Glomerular endothelial cell (primary cell): ENCODE results near the gene CALHM3. TPM values are rescaled to one million over a fixed set of nuclear protein-coding genes. Genes with fewer than 3 reads are reported as not detected.
"Not testable (repeated sequence)": the region's sequence is repeated elsewhere in the genome, so short reads cannot be mapped to it uniquely, and the experiment has no call there.

Experiments used
- DNase-seq: peaks from one replicate; pipeline ENCODE4 v3.0.0-alpha.2; 2011; ENCODE audit warnings: low read depth, low spot score; ENCODE audit errors: extremely low read depth
- total RNA-seq: library from RNA; depleted of rRNA; stranded (reverse); fragments of >200 nt; gene quantifications from 2 replicates; pipeline ENCODE4 v1.2.3, GENCODE V29; 2015

The CALHM3 gene
- total RNA-seq, 1 donor from 2014 or later = not detected

- DNase-seq = no peak
Measured at GRCh38 chr10:103502849-103503660, 24.0 kb upstream of the CALHM3 start.

DNA sequence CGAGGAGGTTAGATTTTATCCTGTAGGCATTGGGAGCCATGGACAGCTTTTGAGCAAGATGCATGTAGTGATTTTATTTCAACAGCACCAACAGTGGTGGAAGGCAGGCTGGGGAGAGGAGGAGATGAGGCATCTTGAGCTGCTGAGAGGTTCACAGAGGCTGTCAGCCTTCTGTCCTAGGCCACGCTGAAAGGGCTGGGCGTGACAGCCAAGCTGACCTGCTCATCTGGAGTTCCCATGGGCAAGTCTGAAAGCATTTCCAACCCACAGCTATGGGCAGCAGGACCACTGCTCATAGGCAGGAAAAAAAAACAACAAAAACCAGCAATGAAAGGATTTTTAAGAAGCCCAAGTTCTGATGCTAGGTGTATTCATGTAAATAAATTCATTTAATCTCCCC is 22.1 kb upstream of the CALHM3 start:
- no peak for DNase-seq

GRCh38 chr10:103500481-103500880 is 21.4 kb upstream of the CALHM3 start:
- no peak for DNase-seq

GRCh38 chr10:103499881-103500280 is 20.8 kb upstream of the CALHM3 start:
- DNase-seq = no peak

DNA sequence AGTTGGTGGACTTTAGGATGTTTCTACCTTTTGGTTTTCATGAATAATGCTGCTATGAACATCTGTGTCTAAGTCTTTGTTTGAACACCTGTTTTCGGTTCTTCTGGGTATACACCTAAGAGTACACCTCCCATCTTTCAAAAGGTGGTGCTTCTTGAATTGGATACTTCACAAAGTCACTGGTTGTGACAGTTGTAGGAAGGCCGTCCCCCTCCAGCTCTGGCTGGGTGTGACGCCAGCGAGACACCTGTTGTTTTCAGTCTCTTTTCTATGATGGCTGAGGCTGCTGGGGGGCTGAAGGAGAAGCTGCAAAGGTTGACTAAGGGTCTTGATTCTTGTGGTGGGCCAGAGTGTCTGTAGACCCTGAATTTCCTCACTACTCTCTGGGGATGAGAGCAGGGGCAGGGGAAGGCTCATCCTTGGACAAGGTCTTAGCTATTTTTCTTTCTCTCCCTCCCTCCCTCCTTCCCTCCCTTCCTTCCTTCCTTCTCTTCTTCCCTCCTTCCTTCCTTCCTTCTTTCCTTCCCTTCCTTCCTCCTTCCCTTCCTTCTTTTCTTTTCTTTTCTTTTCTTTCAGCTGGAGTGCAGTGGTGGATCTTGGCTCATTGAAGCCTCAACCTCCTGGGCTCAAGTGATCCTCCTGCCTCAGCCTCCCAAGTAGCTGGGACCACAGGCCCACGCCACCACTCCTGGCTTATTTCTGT is 20.0 kb upstream of the CALHM3 start:
- DNase-seq = no peak

- DNase-seq = no peak
Measured at GRCh38 chr10:103497161-103497915, 18.3 kb upstream of the CALHM3 start.

- no peak for DNase-seq
Measured at GRCh38 chr10:103495321-103495720, 16.3 kb upstream of the CALHM3 start.

DNA sequence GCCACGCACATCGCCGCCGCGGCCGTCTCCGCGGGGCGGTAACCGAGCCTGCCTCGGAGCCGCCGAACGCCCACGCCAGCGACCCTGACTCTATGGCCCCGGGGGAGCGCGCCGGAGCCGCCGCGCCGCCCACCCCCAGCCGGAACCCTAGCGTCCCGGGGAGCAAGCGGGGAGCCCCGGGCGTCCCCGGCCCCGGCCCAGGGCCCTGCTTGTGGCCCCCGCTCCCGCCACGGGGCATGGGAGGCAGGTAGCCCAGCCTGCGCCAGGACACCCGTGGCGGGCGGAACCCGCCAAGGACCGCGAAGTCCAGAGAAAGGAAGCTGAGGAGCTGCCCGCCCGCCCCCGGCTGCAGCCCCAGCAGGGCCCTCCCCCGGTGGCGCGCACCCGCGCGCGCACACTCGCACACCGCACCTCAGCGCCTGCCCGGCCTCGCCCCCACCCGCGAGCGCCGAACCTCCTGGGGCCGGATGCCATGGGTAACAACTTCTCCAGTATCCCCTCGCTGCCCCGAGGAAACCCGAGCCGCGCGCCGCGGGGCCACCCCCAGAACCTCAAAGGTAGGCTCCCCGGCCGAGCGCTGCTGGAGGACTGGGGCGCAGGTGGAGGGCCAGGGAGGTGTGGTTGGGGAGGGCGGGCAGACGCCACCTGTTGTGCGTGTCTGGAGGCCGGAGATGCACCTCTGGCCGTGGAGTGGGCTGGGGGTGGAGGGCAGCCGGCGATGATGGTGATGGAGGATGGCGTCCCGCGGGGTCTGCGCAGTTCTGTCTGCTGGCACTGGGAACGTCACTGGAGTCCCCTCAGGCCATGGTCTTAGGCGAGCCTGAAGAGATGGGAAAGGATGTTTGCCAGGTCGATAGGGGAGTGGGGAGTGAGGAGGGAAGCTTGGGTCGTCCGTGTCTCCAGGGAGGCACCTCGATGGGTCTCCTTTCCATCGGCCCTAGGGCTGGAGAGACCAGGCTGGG is 15.2 kb upstream of the CALHM3 start:
- DNase-seq = no peak

GRCh38 chr10:103493362-103493915 is 14.4 kb upstream of the CALHM3 start, which contains the start of gene NEURL1:
Gene NEURL1 (plus strand): TSS chr10:103493705. CDS start chr10:103494388, 683 bp downstream.
- no peak for DNase-seq

GRCh38 chr10:103492655-103493261 is 13.7 kb upstream of the CALHM3 start:
- DNase-seq = no peak

- DNase-seq = no peak
Measured at GRCh38 chr10:103491729-103492364, 12.8 kb upstream of the CALHM3 start.

DNA sequence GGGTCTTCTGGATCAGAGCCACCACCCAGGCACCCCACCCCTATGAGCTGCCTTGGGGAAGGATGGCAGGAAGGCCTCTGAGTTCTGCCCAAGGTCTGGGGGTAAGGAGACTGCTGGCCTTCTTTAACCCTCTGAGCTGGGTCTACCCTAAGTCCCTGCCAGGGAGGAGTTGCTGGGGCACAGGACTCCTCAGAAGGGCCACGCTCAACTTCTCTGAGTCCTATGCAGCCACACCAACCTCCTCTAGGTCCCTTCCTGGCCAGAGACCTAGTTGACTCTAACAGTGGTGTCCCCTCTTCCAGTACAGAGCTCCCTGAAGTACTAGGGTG is 11.9 kb upstream of the CALHM3 start:
- no peak for DNase-seq

- DNase-seq = no peak
Measured at GRCh38 chr10:103487410-103487708, 8.3 kb upstream of the CALHM3 start.

GRCh38 chr10:103486635-103487409 is 7.8 kb upstream of the CALHM3 start:
- not testable (repeated sequence) for DNase-seq

- peak; percentile 60 for DNase-seq
Measured at GRCh38 chr10:103481974-103482531, 3.0 kb upstream of the CALHM3 start.

GRCh38 chr10:103480521-103480920 is 1.5 kb upstream of the CALHM3 start:
- DNase-seq = no peak

- no peak for DNase-seq
Measured at GRCh38 chr10:103478671-103479070, 369 bp downstream of the CALHM3 start.

GRCh38 chr10:103476046-103476768 is 2.8 kb downstream of the CALHM3 start:
- DNase-seq = no peak
